Measurements from ENCODE around the gene MACROH2A1. TPM values are rescaled to one million over a fixed set of nuclear protein-coding genes. Genes with fewer than 3 reads are reported as not detected.

Gene MACROH2A1
- total and polyA plus RNA-seq, 9 of the 15 experiments (the other 6 are each of a cell fraction or from before 2014, with no cell fraction given), result 44.9 to 289 (median 193) TPM

GRCh38 chr5:135313405-135313804 is 85.6 kb downstream of the MACROH2A1 start:
- 64% methylated on average over 4 of the region's 4 CpGs for WGBS (ENCODE audit: insufficient coverage, low coverage, missing lambda C conversion rate)
- ChIA-PET POLR2A (interaction anchor here (0.6 to 2.0 kb wide), 2 partner anchors 12 to 399 kb away, joined by 3 to 6 read pairs; no protein-coding TSS in a partner anchor), CTCF (ENCODE audit: low intra/inter-chr PET ratio) (no interaction called here)
- Histone ChIP-seq H3K27ac (ENCODE audit: extremely low read depth, low read depth, low read length) (no peak overlapping the region), H3K36me3 (ENCODE audit: control insufficient read depth, insufficient read depth, low read length) (no peaks in the 10 kb centered on the region), H4K20me1 (replicated peaks; ENCODE audit: control insufficient read depth, insufficient read depth, low read length) (no peaks in the 10 kb centered on the region), H3K4me2 (ENCODE audit: insufficient read depth, low read length) (no peak overlapping the region), H2AFZ (ENCODE audit: low read depth, low read length) (no peak overlapping the region), H3K9me1 (ENCODE audit: control insufficient read depth, insufficient read depth, low read length) (no peaks in the 10 kb centered on the region), H3K27me3 (ENCODE audit: control insufficient read depth in 2 of 2, insufficient read depth in 2 of 2, low read length in 2 of 2) (no peaks in the 10 kb centered on the region), H3K4me3 (no peak overlapping the region), H3K9ac (ENCODE audit: insufficient read depth in 1 of 2, low read depth in 2 of 2, low read length in 2 of 2) (no peak overlapping the region), H3K79me2 (ENCODE audit: control insufficient read depth, insufficient read depth, low read length) (no peaks in the 10 kb centered on the region), H3K4me1 (replicated peaks in 1 of 2; ENCODE audit: control insufficient read depth in 2 of 2, insufficient read depth in 2 of 2, low read length in 2 of 2) (peaks cover 0 to 27% of the 10 kb centered on the region in 2 experiments; a peak in 4 of 5 replicates), H3K9me3 (replicated peaks; ENCODE audit: control insufficient read depth, insufficient read depth, low read depth, low read length) (no peaks in the 10 kb centered on the region)
- in situ Hi-C loops (cut with MboI) (no loop called here), intact Hi-C loops (cut with micrococcal nuclease) (no loop called here)
- FAIRE-seq (no peak), ATAC-seq (no peak), DNase-seq (ENCODE audit: extremely low read depth in 1 of 4, low spot score in 3 of 4) (no peak)
- no TSS peak for BruUV-seq (replicated peaks)
- TF ChIP-seq GTF2F1 (IDR thresholded peaks at IDR 0.05; ENCODE audit: low read depth, low read length), result no peak
- no peak for TF ChIP-seq ZBTB26 (CRISPR knock-in tag; IDR thresholded peaks at IDR 0.05)

- ChIA-PET CTCF (ENCODE audit: low intra/inter-chr PET ratio) (no interaction called here), POLR2A (interaction anchor here (2.0 kb wide), 1 partner anchor 13 kb away, joined by 6 read pairs; no protein-coding TSS in a partner anchor)
- Histone ChIP-seq H3K27ac (ENCODE audit: extremely low read depth, low read depth, low read length) (no peak overlapping the region), H3K4me2 (ENCODE audit: insufficient read depth, low read length) (no peak overlapping the region), H3K4me1 (replicated peaks in 1 of 2; ENCODE audit: control insufficient read depth in 2 of 2, insufficient read depth in 2 of 2, low read length in 2 of 2) (peaks cover 7 to 27% of the 10 kb centered on the region in 2 experiments), H2AFZ (ENCODE audit: low read depth, low read length) (no peak overlapping the region), H3K79me2 (ENCODE audit: control insufficient read depth, insufficient read depth, low read length) (no peaks in the 10 kb centered on the region), H3K9me3 (replicated peaks; ENCODE audit: control insufficient read depth, insufficient read depth, low read depth, low read length) (no peaks in the 10 kb centered on the region), H3K9ac (ENCODE audit: insufficient read depth in 1 of 2, low read depth in 2 of 2, low read length in 2 of 2) (no peak overlapping the region), H3K9me1 (ENCODE audit: control insufficient read depth, insufficient read depth, low read length) (no peaks in the 10 kb centered on the region), H3K36me3 (ENCODE audit: control insufficient read depth, insufficient read depth, low read length) (no peaks in the 10 kb centered on the region), H3K27me3 (ENCODE audit: control insufficient read depth in 2 of 2, insufficient read depth in 2 of 2, low read length in 2 of 2) (no peaks in the 10 kb centered on the region), H4K20me1 (replicated peaks; ENCODE audit: control insufficient read depth, insufficient read depth, low read length) (no peaks in the 10 kb centered on the region), H3K4me3 (no peak overlapping the region)
- intact Hi-C loops (cut with micrococcal nuclease) (no loop called here), in situ Hi-C loops (cut with MboI) (no loop called here)
- no peak for TF ChIP-seq TFAP4 (CRISPR knock-in tag; IDR thresholded peaks at IDR 0.05; ENCODE audit: borderline replicate concordance)
- no peak for FAIRE-seq
- no peak for DNase-seq (ENCODE audit: extremely low read depth in 1 of 4, low spot score in 3 of 4)
- ATAC-seq, result no peak
- 86% methylated on average over 10 of the region's 10 CpGs for WGBS (ENCODE audit: insufficient coverage, low coverage, missing lambda C conversion rate)
- BruUV-seq (replicated peaks), result no TSS peak
Measured at GRCh38 chr5:135312255-135312935, 86.6 kb downstream of the MACROH2A1 start.

Measured in K562 (cell line).